Panc1 (cell line): Measurements from ENCODE around the gene KCNE2. TPM values are rescaled to one million over a fixed set of nuclear protein-coding genes. Genes with fewer than 3 reads are reported as not detected.

Experiments
- ATAC-seq: fragments of 200-7000 bp; cut with Tn5 transposase; 2 replicates; pipeline ENCODE4 v1.9.1; 2020; ENCODE audit warnings: mild to moderate bottlenecking, moderate library complexity
- BruUV-seq: library from RNA; stranded (reverse); fragments of 400-500 nt; replicated peaks from 2 replicates; lab custom pipeline; 2021; lab: Mats Ljungman, UMichigan
- CTCF ChIA-PET: fragments of 300-600 bp; sonication (Branson Sonifier 250); formaldehyde crosslinking; loops from one replicate; lab custom pipeline; 2022; ENCODE audit warnings: antibody characterized with exemption; lab: Charles Lee
- POLR2A ChIA-PET: fragments of 300-600 bp; sonication (Branson Sonifier 250); formaldehyde crosslinking; loops from one replicate; lab custom pipeline; 2022; ENCODE audit warnings: antibody characterized with exemption; lab: Charles Lee
- DNase-seq: peaks from one replicate; pipeline ENCODE4 v3.0.0-alpha.2; 2010; ENCODE audit warnings: low read depth, low spot score
- H3K27ac ChIP-seq: 2 replicates; pipeline ENCODE4 v1.5.1; 2011; ENCODE audit warnings: mild to moderate bottlenecking, low read length, inconsistent platforms
- H3K27me3 ChIP-seq: fragments of 200-500 bp; sonication (Bioruptor generic); 2 replicates; pipeline ENCODE4 v1.6.0; 2014; ENCODE audit warnings: low read length, inconsistent platforms; ENCODE audit not compliant: control insufficient read depth, insufficient read depth
- H3K36me3 ChIP-seq: fragments of 200-500 bp; sonication (Bioruptor generic); 2 replicates; pipeline ENCODE4 v1.5.1; 2014; ENCODE audit warnings: inconsistent platforms, mild to moderate bottlenecking, low read length, moderate library complexity; ENCODE audit not compliant: control insufficient read depth, insufficient read depth
- H3K4me1 ChIP-seq: 2 replicates; pipeline ENCODE4 v1.5.1; 2011; ENCODE audit warnings: inconsistent platforms, mild to moderate bottlenecking, low read length, moderate library complexity; ENCODE audit not compliant: control insufficient read depth, insufficient read depth
- H3K4me3 ChIP-seq, 2 experiments: 2 replicates each; pipeline ENCODE4 v1.5.1; 2011 to 2012; ENCODE audit warnings: low read depth in 2 of 2, low read length in 2 of 2, mild to moderate bottlenecking in 2 of 2, inconsistent platforms in 1 of 2, moderate library complexity in 1 of 2
- H3K9me3 ChIP-seq: fragments of 200-500 bp; sonication (Bioruptor generic); 2 replicates; pipeline ENCODE4 v1.5.1; 2014; ENCODE audit warnings: low read depth, mild to moderate bottlenecking, inconsistent platforms, low read length, moderate library complexity; ENCODE audit not compliant: control insufficient read depth, insufficient read depth
- CTCF ChIP-seq: fragments of 450-650 bp; IDR thresholded peaks from 2 replicates; pipeline ENCODE4 v1.5.1; 2017; ENCODE audit warnings: mild to moderate bottlenecking
- POLR2AphosphoS5 ChIP-seq: IDR thresholded peaks from 2 replicates; pipeline ENCODE4 v1.6.1; 2012; ENCODE audit warnings: mild to moderate bottlenecking, low read depth, low read length, moderate library complexity
- REST ChIP-seq, 2 experiments: IDR thresholded peaks; 2 replicates each; pipeline ENCODE4 v1.6.1; 2011 to 2012; ENCODE audit warnings: low read depth in 2 of 2, control low read depth in 1 of 2, low read length in 1 of 2, mild to moderate bottlenecking in 1 of 2, moderate library complexity in 1 of 2; ENCODE audit not compliant: insufficient read depth in 1 of 2
- SIN3A ChIP-seq: IDR thresholded peaks from 2 replicates; pipeline ENCODE4 v1.6.1; 2012; ENCODE audit warnings: low read depth, mild to moderate bottlenecking, low read length, moderate library complexity, borderline replicate concordance; ENCODE audit not compliant: insufficient read depth
- TCF7L2 ChIP-seq: IDR thresholded peaks from 2 replicates; pipeline ENCODE4 v1.6.1; 2011; ENCODE audit warnings: mild to moderate bottlenecking, low read depth, low read length, inconsistent platforms
- in situ Hi-C: cut with HindIII; loops from 2 replicates; pipeline ENCODE4 v1.10.0; 2016; ENCODE audit warnings: low sequenced_read_pairs, low pct_unique_long_range_greater_than_20kb
- intact Hi-C: fragments of 100-400 bp; cut with micrococcal nuclease; formaldehyde crosslinking; loops from one replicate; pipeline ENCODE4 v1.10.0; 2022; ENCODE audit not compliant: unreplicated experiment
- total RNA-seq: library from RNA; stranded (reverse); gene quantifications from one replicate; pipeline ENCODE4 v1.2.1, GENCODE V29; 2021; ENCODE audit not compliant: unreplicated experiment

Gene KCNE2
- total RNA-seq, 1 experiment from 2014 or later, result not detected

GRCh38 chr21:34351786-34352241, 12.0 kb upstream of the KCNE2 start:
- TF ChIP-seq POLR2AphosphoS5 (no peak), CTCF (peak; percentile 77), SIN3A (no peak), TCF7L2 (no peak)
- Histone ChIP-seq H3K27me3 (no peaks in the 10 kb centered on the region), H3K27ac (no peak overlapping the region), H3K4me3 (no peak overlapping the region), H3K36me3 (no peaks in the 10 kb centered on the region), H3K9me3 (no peaks in the 10 kb centered on the region), H3K4me1 (no peaks in the 10 kb centered on the region)
- DNase-seq (no peak), ATAC-seq (peak; percentile 90)
- ChIA-PET POLR2A (no interaction called here), CTCF (no interaction called here)
- intact Hi-C loops, result no loop called here
- no TSS peak for BruUV-seq
- in situ Hi-C loops, result no loop called here

- POLR2A ChIA-PET, result no interaction called here
- H3K4me1 ChIP-seq, result no peaks in the 10 kb centered on the region
- H3K4me3 ChIP-seq, result no peak overlapping the region
- no peak overlapping the region for H3K27ac ChIP-seq
- no peaks in the 10 kb centered on the region for H3K9me3 ChIP-seq
- intact Hi-C loops, result no loop called here
- H3K36me3 ChIP-seq, result no peaks in the 10 kb centered on the region
- TF ChIP-seq SIN3A (no peak), CTCF (no peak), TCF7L2 (no peak), POLR2AphosphoS5 (no peak), REST (IDR thresholded peaks at IDR 0.05; ENCODE audit: insufficient read depth in 1 of 2, low read depth in 2 of 2, low read length in 1 of 2) (no peak)
- no TSS peak for BruUV-seq
- DNase-seq (no peak), ATAC-seq (no peak)
- no peaks in the 10 kb centered on the region for H3K27me3 ChIP-seq
- CTCF ChIA-PET, result no interaction called here
- in situ Hi-C loops, result no loop called here
Measured at GRCh38 chr21:34352556-34352955, 11.2 kb upstream of the KCNE2 start.
